Measurements from ENCODE around the gene MXD3. TPM values are rescaled to one million over a fixed set of nuclear protein-coding genes. Genes with fewer than 3 reads are reported as not detected.

MXD3 gene
- total and polyA plus RNA-seq, 2 donors = 16.1 to 44.8 TPM

Other genes starting within 250 kb of the MXD3 start
- 0.28 TPM for gene FGFR4, start 225.0 kb downstream of the MXD3 start, total RNA-seq
- 1.7 TPM for gene FGFR4, start 225.0 kb downstream of the MXD3 start, polyA plus RNA-seq
- 34.1 TPM for gene NSD1, start 178.1 kb downstream of the MXD3 start, total RNA-seq
- gene NSD1, start 178.1 kb downstream of the MXD3 start, polyA plus RNA-seq = 10.9 TPM
- gene RAB24, start 8.2 kb downstream of the MXD3 start, total RNA-seq = 15.9 TPM
- 82.8 TPM for gene RAB24, start 8.2 kb downstream of the MXD3 start, polyA plus RNA-seq
- gene PRELID1, start 8.1 kb downstream of the MXD3 start, total RNA-seq = 105 TPM
- 79.1 TPM for gene PRELID1, start 8.1 kb downstream of the MXD3 start, polyA plus RNA-seq
- gene LMAN2, start 39.8 kb upstream of the MXD3 start, total RNA-seq = 117 TPM
- 95.3 TPM for gene LMAN2, start 39.8 kb upstream of the MXD3 start, polyA plus RNA-seq
- gene RGS14, start 46.0 kb upstream of the MXD3 start, total RNA-seq = 49.5 TPM
- gene RGS14, start 46.0 kb upstream of the MXD3 start, polyA plus RNA-seq = 52.7 TPM
- 0.05 TPM for gene SLC34A1, start 72.5 kb upstream of the MXD3 start, total RNA-seq
- 0.02 TPM for gene SLC34A1, start 72.5 kb upstream of the MXD3 start, polyA plus RNA-seq
- gene PFN3, start 88.8 kb upstream of the MXD3 start, total RNA-seq = not detected
- gene PFN3, start 88.8 kb upstream of the MXD3 start, polyA plus RNA-seq = not detected
- gene F12, start 97.7 kb upstream of the MXD3 start, total RNA-seq = 0.19 TPM
- 1.2 TPM for gene F12, start 97.7 kb upstream of the MXD3 start, polyA plus RNA-seq
- gene GRK6, start 114.8 kb upstream of the MXD3 start, total RNA-seq = 57.4 TPM
- 36.3 TPM for gene GRK6, start 114.8 kb upstream of the MXD3 start, polyA plus RNA-seq
- gene PRR7, start 134.9 kb upstream of the MXD3 start, total RNA-seq = 3.6 TPM
- gene PRR7, start 134.9 kb upstream of the MXD3 start, polyA plus RNA-seq = 1.6 TPM
- gene DBN1, start 161.7 kb upstream of the MXD3 start, total RNA-seq = 32.3 TPM
- gene DBN1, start 161.7 kb upstream of the MXD3 start, polyA plus RNA-seq = 34.3 TPM
- gene PDLIM7, start 185.7 kb upstream of the MXD3 start, total RNA-seq = 10.8 TPM
- gene PDLIM7, start 185.7 kb upstream of the MXD3 start, polyA plus RNA-seq = 61.9 TPM
- 3.3 TPM for gene DOK3, start 197.9 kb upstream of the MXD3 start, total RNA-seq
- gene DOK3, start 197.9 kb upstream of the MXD3 start, polyA plus RNA-seq = 13.4 TPM
- gene DDX41, start 205.1 kb upstream of the MXD3 start, total RNA-seq = 78.0 TPM
- gene DDX41, start 205.1 kb upstream of the MXD3 start, polyA plus RNA-seq = 71.3 TPM
- 41.7 TPM for gene FAM193B, start 242.7 kb upstream of the MXD3 start, total RNA-seq
- gene FAM193B, start 242.7 kb upstream of the MXD3 start, polyA plus RNA-seq = 527 TPM

All from thymus (tissue), 2 donors.